ENCODE measurements around the gene CARD9.

DNA sequence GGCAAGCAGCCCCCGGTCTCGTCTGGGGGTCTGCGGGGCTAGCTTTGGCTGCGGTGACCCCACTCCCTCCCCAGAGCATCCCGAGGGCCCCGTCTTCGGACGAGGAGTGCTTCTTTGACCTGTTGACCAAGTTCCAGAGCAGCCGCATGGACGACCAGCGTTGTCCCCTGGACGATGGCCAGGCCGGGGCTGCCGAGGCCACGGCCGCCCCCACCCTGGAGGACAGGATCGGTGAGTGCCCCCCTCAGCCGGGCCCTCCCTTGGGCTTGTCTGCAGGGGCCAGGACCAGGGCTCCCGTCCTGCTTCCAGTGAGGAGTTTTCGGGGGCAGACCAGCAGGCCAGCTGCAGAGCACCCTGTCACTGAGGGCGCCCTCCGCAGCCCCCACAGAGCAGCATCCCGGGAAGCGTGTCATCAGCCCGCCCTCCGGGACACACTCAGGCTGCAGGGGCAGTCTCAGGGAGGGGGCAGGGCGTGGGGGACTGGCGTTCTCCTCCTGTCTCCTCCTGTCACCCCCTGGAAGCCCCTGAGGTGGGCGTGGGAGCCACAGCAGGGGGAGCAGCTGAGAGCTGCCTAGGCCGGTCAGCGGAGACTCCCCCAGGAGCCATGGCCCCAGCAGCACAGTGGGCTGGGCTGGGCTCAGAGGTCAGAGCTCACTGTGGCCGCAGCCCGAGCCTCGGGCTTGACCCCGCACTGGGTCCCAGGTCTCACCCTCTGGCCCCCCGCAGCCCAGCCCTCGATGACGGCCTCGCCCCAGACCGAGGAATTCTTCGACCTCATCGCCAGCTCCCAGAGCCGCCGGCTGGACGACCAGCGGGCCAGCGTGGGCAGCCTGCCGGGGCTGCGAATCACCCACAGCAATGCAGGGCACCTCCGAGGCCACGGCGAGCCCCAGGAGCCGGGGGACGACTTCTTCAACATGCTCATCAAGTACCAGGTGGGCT is 17.6 kb downstream of the CARD9 start:
- no peak for TF ChIP-seq CTCF (IDR thresholded peaks at IDR 0.05)
- TF ChIP-seq POLR2A (IDR thresholded peaks at IDR 0.05), result no peak

Measured in heart left ventricle (tissue), 13 donors.